Small intestine (tissue), 7 donors: Measurements from ENCODE around the gene TMEM151B. TPM values are rescaled to one million over a fixed set of nuclear protein-coding genes. Genes with fewer than 3 reads are reported as not detected.
A peak's percentile ranks its signal among the peaks of the same experiment; 100 is the strongest.
"Not testable (repeated sequence)": the region's sequence is repeated elsewhere in the genome, so short reads cannot be mapped to it uniquely, and the experiment has no call there.

Experiments used
- DNase-seq, 2 donors: peaks; one replicate each; pipeline versions ENCODE4 v3.0.0 to v3.0.0-alpha.2; 2013
- FAIRE-seq: peaks from 2 replicates; lab custom pipeline; 2012; peaks lifted over from hg19 to GRCh38; lab: Jason Lieb, UNC
- H3K27ac ChIP-seq, 3 donors: one replicate each; pipeline ENCODE4 v1.5.1; 2013; ENCODE audit warnings: low read length in 2 of 3, mild to moderate bottlenecking in 2 of 3, control low read depth in 1 of 3, inconsistent platforms in 1 of 3, low read depth in 1 of 3, moderate library complexity in 1 of 3
- H3K27me3 ChIP-seq, 3 donors: one replicate each; pipeline ENCODE4 v1.6.1; 2013; ENCODE audit warnings: low read length in 3 of 3, inconsistent platforms in 1 of 3; ENCODE audit not compliant: control insufficient read depth in 3 of 3, insufficient read depth in 3 of 3
- H3K36me3 ChIP-seq, 3 donors: one replicate each; pipeline ENCODE4 v1.6.1; 2013; ENCODE audit warnings: low read length in 3 of 3, inconsistent platforms in 1 of 3, low read depth in 1 of 3, mild to moderate bottlenecking in 1 of 3, moderate library complexity in 1 of 3; ENCODE audit not compliant: control insufficient read depth in 3 of 3, insufficient read depth in 2 of 3
- H3K4me1 ChIP-seq, 3 donors: one replicate each; pipeline ENCODE4 v1.6.1; 2013; ENCODE audit warnings: low read length in 2 of 3, inconsistent platforms in 1 of 3, low read depth in 1 of 3, mild to moderate bottlenecking in 1 of 3, moderate library complexity in 1 of 3; ENCODE audit not compliant: control insufficient read depth in 3 of 3, insufficient read depth in 2 of 3
- H3K4me3 ChIP-seq, 3 donors: one replicate each; pipeline ENCODE4 v1.5.1; 2013; ENCODE audit warnings: low read length in 3 of 3, control low read depth in 1 of 3, inconsistent platforms in 1 of 3, low read depth in 1 of 3, mild to moderate bottlenecking in 1 of 3, moderate library complexity in 1 of 3
- H3K9me3 ChIP-seq, 2 donors: one replicate each; pipeline ENCODE4 v1.6.1; 2013; ENCODE audit warnings: low read depth in 1 of 2, low read length in 1 of 2; ENCODE audit not compliant: control insufficient read depth in 2 of 2, insufficient read depth in 1 of 2
- WGBS, 3 donors: extraction: QIAGEN DNeasy Blood & Tissue Kit; methylation state at CpG; one replicate each; pipeline ENCODE4 v1.1.7; 2013; 5-methylcytosine and 5-hydroxymethylcytosine counted together
- polyA plus RNA-seq, 4 donors: library from polyadenylated mRNA; stranded (reverse) in 3 of 4; unstranded in 1 of 4; fragments of 200-250 nt in 3 of 4; fragments of 120-200 nt in 1 of 4; gene quantifications; one replicate each; pipeline versions ENCODE4 v1.2.1 to v1.2.3, GENCODE V29; 2013
- donor health status: healthy with polysubstance abuse.
- donor health status: control.
- donor health status: control.
- donor health status: Bipolar disorder and iron deficiency.
- donor health status: healthy.

The TMEM151B gene
- polyA plus RNA-seq, 4 donors, result 0.96 to 3.1 TPM; not detected in 2

- no peak for FAIRE-seq
- no peaks in the 10 kb centered on the region for H3K36me3 ChIP-seq
- H3K9me3 ChIP-seq, result no peaks in the 10 kb centered on the region
- no peak within 1 kb of the TSS for H3K4me3 ChIP-seq
- H3K27me3 ChIP-seq, result peaks cover 4 to 32% (median 11%) of the 10 kb centered on the region in 3 donors
- H3K27ac ChIP-seq, result peak within 1 kb of the TSS in 1 of 3 donors; percentile 34
- peak in 1 of 2 donors; percentile 28 for DNase-seq
- peaks cover 0 to 5% (median 0%) of the 10 kb centered on the region in 3 donors for H3K4me1 ChIP-seq
- 5 to 11% (median 5%) methylated on average over 29 to 31 of the region's 31 CpGs for WGBS, 3 donors
These were observed 72.2 kb downstream of the TMEM151B start, which contains the start of gene SPATS1 for GRCh38 chr6:44342489-44342888. TSS of gene SPATS1 (plus strand) at chr6:44342650. CDS start at chr6:44343096, 446 bp downstream.

GRCh38 chr6:44346818-44347217 lies 76.6 kb downstream of the TMEM151B start:
- H3K4me1 ChIP-seq, H3K36me3 ChIP-seq, H3K27ac ChIP-seq, H3K4me3 ChIP-seq, FAIRE-seq, H3K9me3 ChIP-seq, DNase-seq: not testable (repeated sequence)
- peaks cover 4 to 24% (median 7%) of the 10 kb centered on the region in 3 donors for H3K27me3 ChIP-seq
- WGBS, 3 donors, result 71 to 76% (median 71%) methylated on average over 4 of the region's 4 CpGs

- peaks cover 0 to 1% (median 0%) of the 10 kb centered on the region in 3 donors for H3K27me3 ChIP-seq
- DNase-seq, result peak in 1 of 2 donors; percentile 11
- FAIRE-seq, result no peak
- H3K27ac ChIP-seq, result no peak overlapping the region
- H3K4me3 ChIP-seq, result no peak overlapping the region
- H3K36me3 ChIP-seq, result no peaks in the 10 kb centered on the region
- no peaks in the 10 kb centered on the region for H3K9me3 ChIP-seq
- 58 to 70% (median 66%) methylated on average over 6 of the region's 6 CpGs for WGBS, 3 donors
- H3K4me1 ChIP-seq, result no peaks in the 10 kb centered on the region
These were observed 79.8 kb downstream of the TMEM151B start for GRCh38 chr6:44349904-44350649.

GRCh38 chr6:44350650-44350994 lies 80.4 kb downstream of the TMEM151B start:
- not testable (repeated sequence) for H3K4me3 ChIP-seq, H3K4me1 ChIP-seq, FAIRE-seq, H3K9me3 ChIP-seq, DNase-seq, H3K36me3 ChIP-seq, H3K27ac ChIP-seq, H3K27me3 ChIP-seq
- 53 to 66% (median 61%) methylated on average over 4 of the region's 4 CpGs for WGBS, 3 donors

- Histone ChIP-seq H3K27me3 (peaks cover 0 to 6% (median 0%) of the 10 kb centered on the region in 3 donors), H3K27ac (no peak overlapping the region), H3K9me3 (peaks cover 0 to 4% of the 10 kb centered on the region in 2 donors), H3K4me1 (no peaks in the 10 kb centered on the region), H3K36me3 (no peaks in the 10 kb centered on the region), H3K4me3 (no peak overlapping the region)
- DNase-seq (no peak), FAIRE-seq (no peak)
- 66 to 77% (median 73%) methylated on average over 4 of the region's 4 CpGs for WGBS, 3 donors
These were observed 82.0 kb downstream of the TMEM151B start for GRCh38 chr6:44352259-44352658.

DNA sequence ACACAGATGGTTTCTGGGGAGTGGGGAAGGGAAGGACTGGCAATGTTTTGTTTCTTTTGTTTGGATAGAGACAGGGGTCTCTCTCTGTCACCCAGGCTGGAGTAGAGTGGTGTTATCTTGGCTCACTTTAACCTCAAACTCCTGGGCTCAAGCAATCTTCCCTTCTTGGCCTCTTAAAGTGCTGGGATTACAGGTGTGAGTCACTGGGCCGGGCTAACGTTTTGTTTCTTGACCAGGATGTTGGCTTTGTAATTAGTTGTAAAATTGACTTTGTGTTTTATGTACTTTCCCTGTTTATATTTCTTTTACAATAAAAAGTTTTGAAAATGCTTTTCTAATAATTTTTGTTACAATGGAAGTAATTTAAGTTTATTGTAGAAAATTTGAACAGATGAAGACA lies 83.1 kb downstream of the TMEM151B start:
- WGBS, 3 donors, result 20 to 54% (median 21%) methylated on average over 2 of the region's 2 CpGs
- Histone ChIP-seq H3K4me1 (no peaks in the 10 kb centered on the region), H3K27ac (no peak overlapping the region), H3K4me3 (no peak overlapping the region), H3K36me3 (no peaks in the 10 kb centered on the region), H3K9me3 (peaks cover 0 to 4% of the 10 kb centered on the region in 2 donors), H3K27me3 (peaks cover 0 to 6% (median 0%) of the 10 kb centered on the region in 3 donors)
- FAIRE-seq (no peak), DNase-seq (peak in 1 of 2 donors; percentile 10)

GRCh38 chr6:44355640-44356039 lies 85.4 kb downstream of the TMEM151B start:
- H3K36me3 ChIP-seq, result no peaks in the 10 kb centered on the region
- peaks cover 0 to 6% (median 0%) of the 10 kb centered on the region in 3 donors for H3K27me3 ChIP-seq
- no peak overlapping the region for H3K27ac ChIP-seq
- no peaks in the 10 kb centered on the region for H3K4me1 ChIP-seq
- peaks cover 0 to 4% of the 10 kb centered on the region in 2 donors for H3K9me3 ChIP-seq
- DNase-seq (no peak), FAIRE-seq (no peak)
- H3K4me3 ChIP-seq, result no peak overlapping the region
- WGBS, 3 donors, result 68 to 95% (median 88%) methylated on average over 4 of the region's 4 CpGs

DNA sequence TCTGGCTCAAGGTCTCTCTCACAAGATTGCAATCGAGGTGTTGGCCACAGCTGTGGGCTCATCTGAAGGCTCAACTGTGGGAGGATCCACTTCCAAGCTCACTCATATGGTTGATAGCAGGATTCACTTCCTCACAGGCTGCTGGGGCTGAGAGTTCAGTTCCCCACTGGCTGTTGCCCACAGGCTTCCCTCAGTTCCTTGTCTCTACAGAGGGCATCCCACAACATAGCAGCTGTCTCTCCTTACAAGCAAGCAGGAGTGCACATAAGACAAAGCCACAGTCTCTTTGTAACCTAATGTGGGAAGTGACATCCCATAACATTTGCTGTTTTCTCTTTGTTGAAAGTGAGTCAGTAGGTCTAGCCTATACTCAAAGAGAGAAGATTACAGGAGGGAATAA lies 86.2 kb downstream of the TMEM151B start:
- H3K27ac ChIP-seq, result no peak overlapping the region
- H3K4me3 ChIP-seq, result no peak overlapping the region
- H3K9me3 ChIP-seq, result peaks cover 0 to 4% of the 10 kb centered on the region in 2 donors
- FAIRE-seq (no peak), DNase-seq (no peak)
- no peaks in the 10 kb centered on the region for H3K4me1 ChIP-seq
- H3K36me3 ChIP-seq, result no peaks in the 10 kb centered on the region
- H3K27me3 ChIP-seq, result peaks cover 0 to 6% (median 0%) of the 10 kb centered on the region in 3 donors
- WGBS, 3 donors, result 54 to 59% (median 56%) methylated on average over 1 of the region's 1 CpG
